HPDE6-E6E7 (cell line): ENCODE measurements around the gene FAM174B.

Source experiments
- DNase-seq: peaks from one replicate; pipeline ENCODE4 v3.0.0; 2011; ENCODE audit warnings: missing footprints; ENCODE audit errors: extremely low spot score

The FAM174B gene

DNA sequence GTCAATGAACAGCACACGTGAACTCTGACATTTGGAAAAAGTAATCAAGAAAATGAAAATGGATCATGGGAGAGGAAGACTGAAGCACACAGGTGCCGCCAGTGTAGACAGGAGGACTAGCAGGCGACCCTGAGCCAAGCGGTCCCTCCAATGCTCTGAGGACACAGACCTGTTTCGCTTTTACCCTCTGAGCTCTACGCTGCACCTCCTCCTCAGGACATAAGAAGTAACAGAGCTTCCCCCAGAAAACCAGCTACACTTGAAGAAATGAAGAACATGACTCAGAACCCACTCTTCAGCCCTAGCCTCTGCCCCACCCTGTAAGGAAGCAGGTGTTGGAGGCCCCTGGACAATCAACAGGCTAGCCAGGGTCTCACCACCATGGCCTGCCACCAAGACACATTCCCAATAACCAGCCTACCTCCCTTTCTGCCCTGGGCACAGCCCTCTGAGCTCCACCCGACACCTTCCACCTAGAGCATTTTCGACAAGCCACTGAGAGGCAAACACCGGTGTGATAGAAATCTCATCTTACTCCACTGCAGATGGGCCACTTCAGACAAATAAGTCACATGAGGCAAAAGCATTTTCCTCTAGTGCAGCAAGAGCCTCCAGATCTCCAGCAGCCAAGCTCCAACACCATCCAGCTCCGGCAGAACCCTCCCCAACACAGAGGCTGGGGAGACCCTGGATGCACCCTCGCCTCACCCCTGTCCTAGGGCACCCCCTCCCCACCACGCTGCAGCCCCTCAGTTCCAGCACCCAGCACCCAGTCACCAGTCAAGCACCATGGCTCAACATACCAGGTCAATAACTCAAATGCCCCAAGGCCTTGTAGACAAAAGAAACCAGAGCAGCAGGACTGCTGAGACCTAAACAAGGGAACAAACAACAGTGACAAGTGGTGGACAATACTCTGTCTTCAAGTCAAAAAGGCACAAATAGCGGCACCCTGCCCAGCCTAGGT lies 11.4 kb downstream of the FAM174B start:
- no peak for DNase-seq

GRCh38 chr15:92638709-92639365 lies 16.7 kb downstream of the FAM174B start:
- no peak for DNase-seq

- no peak for DNase-seq
Observed at GRCh38 chr15:92638291-92638708, 17.3 kb downstream of the FAM174B start.

DNA sequence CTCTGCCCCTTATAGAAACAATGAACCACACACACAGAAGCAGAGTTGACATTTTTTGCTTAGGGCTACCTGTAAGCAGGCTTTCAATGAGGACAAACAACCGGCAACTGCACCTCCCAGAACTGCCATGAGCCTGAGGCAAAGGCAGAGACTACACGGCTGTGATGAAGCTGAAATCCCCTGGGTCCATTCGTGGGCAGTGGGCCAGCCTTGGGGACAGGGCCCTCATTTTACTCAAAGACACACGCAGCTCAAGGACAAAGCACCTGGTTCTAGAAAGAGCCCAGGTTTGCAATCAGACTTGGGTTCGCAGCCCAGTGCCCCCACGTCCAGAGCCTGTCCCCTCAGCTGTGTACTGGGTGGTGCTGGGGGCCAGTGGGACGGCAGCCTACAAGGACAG lies 17.9 kb downstream of the FAM174B start:
- no peak for DNase-seq

GRCh38 chr15:92636908-92637481 lies 18.6 kb downstream of the FAM174B start:
- no peak for DNase-seq

DNA sequence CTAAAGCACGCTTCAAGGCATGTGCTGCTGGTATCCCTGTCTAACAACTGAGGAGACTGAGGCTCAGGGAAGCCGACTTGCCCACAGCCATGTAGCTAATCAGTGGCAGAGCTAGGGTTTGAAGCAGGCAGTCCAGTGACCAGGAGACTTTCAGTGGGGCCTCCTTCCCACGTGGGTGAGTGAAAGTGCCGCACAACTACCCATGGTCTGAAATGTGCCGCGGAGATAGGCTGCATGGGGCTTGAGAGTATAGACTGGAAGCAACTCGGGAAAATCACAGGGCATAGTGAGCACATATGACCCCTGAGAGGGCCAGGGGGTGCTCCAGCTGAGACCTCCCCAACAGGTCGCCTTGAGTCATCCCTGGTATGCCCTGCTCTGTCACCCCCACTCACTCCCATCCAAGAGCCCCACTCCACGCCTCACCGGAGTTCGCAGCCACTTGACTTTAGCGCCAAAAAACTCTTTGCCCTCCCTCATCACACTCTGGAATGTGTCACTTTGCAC lies 19.1 kb downstream of the FAM174B start:
- DNase-seq, result no peak

- DNase-seq, result no peak
Observed at GRCh38 chr15:92634671-92635201, 20.8 kb downstream of the FAM174B start.

GRCh38 chr15:92634060-92634459 lies 21.5 kb downstream of the FAM174B start:
- DNase-seq, result no peak

GRCh38 chr15:92633418-92633817 lies 22.2 kb downstream of the FAM174B start:
- DNase-seq, result no peak

DNA sequence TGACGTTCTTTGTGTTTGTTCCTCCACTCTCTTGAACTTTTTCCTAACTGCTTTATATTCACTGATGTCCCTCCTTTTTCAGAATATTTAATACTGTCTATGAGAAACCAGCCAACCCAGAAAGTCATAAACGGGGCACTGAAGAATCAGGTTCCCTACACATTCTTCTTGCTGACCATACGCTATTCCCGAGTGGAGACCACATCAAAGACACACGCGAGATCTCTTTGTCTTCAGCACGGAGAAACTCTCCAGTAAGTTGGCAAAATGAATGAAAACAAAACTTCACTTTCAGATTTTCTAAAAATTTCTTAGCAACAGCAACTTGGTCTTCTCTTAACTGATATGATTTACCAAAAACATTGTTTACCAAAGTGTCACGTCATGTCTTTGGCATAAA lies 22.6 kb downstream of the FAM174B start:
- no peak for DNase-seq

DNA sequence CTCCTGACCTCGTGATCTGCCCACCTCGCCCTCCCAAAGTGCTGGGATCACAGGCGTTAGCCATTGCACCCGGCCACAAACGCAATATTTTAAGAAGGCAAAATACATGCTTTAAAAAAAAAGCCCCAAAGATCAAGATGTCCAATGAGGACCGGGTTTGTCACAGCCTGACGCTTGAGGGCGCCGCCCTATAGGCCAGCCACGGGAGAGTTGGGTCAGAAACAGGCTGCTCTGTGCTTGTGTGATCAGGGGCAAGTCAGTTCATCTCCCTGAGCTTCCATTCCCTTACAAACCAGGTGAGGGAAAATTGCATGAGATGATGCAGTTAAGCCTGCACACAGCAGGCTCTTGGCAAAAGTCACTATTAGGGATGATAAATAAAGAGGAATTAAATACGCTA lies 23.9 kb downstream of the FAM174B start:
- no peak for DNase-seq

DNA sequence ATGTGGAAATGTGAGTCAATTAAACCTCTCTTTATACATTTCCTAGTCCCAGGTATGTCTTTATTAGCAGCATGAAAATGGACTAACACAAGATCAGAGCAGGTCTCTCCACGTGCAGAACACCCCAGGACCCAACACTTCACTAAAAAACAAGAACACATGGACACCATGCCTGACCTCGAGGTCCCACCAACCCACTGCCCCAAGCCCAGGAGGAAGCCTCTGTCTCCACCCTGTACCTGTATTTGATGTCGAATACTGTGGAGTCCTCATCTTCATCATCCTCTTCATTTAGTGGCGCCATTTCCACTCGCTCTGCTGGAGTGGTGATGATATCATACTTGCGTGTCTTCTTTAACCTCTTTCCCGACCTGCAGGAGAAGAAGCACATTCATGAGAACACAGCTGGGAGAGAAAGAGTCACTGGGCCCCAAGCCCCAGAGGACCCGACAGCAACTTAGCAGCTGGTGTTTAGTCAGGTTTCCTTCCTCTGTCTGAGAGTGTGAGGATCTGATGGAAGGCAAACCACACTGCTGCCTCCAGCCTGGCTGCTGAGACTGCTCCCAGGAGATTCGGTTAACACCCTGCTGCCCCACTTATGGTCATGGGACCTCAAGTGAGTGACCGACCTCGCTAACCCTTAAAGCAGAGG lies 25.5 kb downstream of the FAM174B start:
- DNase-seq, result no peak

- no peak for DNase-seq
Observed at GRCh38 chr15:92629276-92629974, 26.1 kb downstream of the FAM174B start.

GRCh38 chr15:92627014-92627413 lies 28.6 kb downstream of the FAM174B start:
- no peak for DNase-seq

- DNase-seq, result no peak
Observed at GRCh38 chr15:92625251-92625980, 30.2 kb downstream of the FAM174B start.

DNA sequence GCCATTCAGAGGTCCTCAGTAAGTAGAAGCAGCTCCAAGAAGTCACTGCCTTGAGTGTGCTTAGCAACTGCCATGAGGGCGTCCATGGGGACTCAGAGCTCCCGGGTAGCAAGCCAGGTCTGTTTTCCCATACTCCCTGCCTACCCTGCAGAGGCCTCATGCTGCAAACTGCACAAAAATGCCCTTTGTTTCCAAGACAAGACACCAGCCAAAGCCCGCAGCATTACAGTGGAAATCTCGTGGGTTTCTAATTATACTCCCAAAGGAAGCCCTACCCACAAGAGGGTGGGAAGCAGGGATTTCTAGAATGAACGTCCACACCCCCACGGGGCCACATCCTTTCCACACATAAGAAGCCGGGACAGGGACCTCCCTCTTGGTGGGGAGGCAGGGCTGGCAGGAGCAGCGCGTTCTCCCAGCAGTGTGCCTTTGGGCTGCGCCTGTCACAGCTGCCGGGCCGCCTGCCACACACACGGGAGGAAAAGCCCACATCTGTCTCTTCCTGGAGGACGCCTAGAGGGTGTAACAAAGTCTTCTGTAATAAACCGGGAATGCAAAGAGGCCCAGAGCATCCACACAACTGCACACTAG lies 31.1 kb downstream of the FAM174B start:
- no peak for DNase-seq

GRCh38 chr15:92623435-92623834 lies 32.1 kb downstream of the FAM174B start:
- no peak for DNase-seq

DNA sequence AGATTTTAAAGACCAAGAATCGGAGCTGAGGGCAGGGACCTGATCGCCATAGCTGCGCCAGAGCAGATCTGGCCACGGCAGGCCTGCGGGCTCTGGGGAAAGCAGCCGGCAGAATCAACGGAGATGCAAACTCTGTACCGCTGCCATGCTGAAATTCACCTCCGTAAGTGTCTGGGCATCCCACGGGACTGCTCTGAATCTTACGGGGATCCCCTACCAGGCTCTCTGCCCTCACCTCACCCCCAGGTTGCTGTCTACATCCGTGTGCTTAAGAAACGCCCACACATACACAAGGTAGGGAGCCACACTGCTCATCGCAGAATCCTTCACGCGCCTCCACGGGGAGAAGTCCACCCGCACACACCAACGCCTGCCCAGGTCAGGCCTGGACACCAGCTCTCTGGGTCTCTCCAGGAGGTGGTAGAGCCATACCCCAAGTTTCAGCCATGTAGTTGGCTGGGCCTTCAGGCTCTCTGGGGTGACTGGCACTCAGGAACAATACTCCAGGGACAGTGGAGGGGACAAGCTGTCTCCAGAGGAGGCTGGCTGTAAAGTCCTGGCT lies 33.5 kb downstream of the FAM174B start:
- no peak for DNase-seq

DNA sequence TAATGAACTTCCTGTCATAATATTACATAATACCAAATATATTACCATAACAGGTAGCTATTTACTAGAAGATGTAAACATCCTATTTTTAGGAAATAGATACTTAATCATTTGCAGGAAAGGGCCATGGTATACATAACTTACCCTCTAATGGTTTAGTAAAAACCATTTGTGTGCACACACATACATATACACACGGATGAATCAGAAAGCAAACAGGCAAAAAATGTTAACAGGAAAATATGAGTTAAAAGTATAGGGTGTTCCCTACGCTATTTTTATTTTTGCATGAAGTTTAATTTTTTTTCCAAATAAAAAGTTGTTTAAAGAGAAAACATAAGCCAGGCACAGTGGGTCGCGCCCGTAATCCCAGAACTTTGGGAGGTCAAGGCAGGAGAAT lies 34.6 kb downstream of the FAM174B start:
- DNase-seq, result no peak
